Measurements from ENCODE around the gene COL8A2.

Gene COL8A2

DNA sequence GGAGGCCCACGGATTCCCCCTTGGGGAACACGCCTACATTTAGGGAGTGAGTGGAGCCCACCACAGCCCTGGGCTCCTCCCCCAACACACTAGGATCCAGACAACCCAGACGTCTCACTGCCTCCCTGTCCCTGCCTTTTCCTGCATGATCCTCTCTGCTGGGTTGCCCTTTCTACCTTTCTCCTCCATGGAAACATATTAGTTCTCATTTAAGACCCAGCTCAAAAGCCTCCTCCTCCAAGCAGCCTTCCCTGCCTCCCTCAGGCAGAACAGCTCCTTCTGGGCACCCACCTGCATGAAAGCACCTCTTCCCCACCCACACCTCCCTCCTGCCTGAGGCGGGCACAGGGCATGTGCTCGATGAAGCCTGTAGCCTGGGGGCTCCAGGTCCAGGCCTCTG, 10.7 kb downstream of the COL8A2 start:
- no peak for DNase-seq (ENCODE audit: low spot score)

DNA sequence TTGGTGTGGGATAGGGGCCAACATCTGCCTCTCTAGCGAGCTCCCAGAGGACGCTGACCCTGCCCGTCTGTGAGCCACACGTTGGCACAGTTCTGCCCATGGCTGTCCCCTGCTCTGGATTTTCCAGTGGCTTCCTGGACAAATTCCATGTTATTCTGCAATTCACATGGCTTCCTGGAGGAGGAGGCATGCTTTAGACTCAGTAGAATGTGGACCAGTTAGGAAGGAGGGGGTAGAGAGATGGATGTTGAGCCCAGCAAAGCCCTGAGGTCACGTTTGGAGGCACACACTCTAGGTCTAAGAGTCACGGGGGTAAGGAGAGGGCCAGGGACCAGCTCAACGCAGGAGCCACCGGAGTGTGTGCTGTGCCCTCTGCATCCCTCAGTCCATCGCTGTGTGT, 12.2 kb downstream of the COL8A2 start:
- no peak for DNase-seq (ENCODE audit: low spot score)

- no peak for DNase-seq (ENCODE audit: low spot score)
Measured at GRCh38 chr1:36111151-36111550, 13.9 kb downstream of the COL8A2 start.

DNA sequence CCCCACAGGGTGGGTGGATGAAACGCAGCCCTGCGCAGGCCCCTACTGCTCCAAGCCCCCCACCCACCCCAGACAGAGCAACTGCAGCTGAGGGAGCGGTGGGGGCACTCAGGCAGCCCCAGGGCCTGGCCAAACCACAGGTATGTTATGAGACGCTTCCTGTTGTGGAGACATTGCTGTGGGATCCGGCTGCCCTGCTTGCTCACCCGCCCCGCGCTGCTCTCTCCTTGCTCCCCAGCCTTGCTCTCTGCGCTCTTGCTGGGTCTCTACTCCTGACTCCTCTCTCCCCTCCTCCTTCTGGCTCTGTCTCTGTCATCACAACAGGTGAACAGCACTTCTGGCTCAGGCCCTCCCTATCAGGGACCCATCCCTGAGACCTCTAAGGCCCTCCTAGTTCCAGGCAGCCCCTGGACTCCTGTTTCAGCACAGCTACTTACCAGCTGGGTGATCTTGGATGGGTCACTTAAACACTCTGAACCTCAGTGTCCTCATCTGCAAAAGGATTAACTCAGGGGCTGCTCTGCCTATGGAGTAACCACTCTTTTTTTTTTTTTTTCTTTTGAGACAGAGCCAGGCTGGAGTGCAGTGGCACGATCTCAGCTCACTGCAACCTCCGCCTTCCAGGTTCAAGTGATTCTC, 15.9 kb downstream of the COL8A2 start:
- DNase-seq (ENCODE audit: low spot score) = no peak

DNA sequence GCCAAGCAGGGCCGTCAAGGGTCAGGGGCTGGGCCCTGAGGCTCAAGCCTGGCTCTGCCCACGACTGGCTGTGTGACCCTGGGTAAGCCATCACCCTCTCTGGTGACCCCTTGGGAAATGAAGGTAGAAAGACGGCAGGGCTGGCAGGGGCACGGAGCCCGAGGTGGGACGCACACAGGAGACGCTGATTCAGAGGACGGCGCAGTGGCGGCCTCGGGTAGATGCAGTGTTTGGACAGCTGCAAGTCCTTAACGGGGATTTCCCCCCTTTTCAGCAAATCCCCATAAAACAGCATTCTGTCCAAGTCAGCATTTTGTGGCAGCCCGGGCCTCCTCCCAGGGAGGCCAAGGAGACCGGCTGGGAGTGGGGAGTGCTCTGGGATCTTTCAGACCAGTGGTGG, 16.7 kb downstream of the COL8A2 start:
- no peak for DNase-seq (ENCODE audit: low spot score)

DNA sequence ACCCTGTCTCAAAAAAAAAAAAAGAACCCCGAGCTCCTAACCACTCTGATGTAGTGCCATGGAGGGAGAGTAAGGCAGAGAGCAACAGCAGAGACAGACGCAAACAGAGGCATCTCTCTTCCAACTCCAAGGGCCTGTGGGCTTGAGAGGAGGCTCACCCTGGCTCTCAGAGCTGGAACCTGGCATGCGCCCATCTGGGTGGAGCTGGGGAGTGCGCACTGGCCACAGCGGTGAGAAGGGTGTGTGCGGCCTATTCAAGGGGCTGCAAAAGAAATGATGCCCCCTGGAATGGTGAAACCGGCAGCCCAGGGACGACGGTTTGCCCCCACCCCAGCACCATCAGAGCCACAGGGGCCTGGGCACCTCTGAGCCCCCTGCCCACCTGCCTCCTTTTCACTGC, 17.6 kb downstream of the COL8A2 start:
- DNase-seq (ENCODE audit: low spot score) = no peak

DNA sequence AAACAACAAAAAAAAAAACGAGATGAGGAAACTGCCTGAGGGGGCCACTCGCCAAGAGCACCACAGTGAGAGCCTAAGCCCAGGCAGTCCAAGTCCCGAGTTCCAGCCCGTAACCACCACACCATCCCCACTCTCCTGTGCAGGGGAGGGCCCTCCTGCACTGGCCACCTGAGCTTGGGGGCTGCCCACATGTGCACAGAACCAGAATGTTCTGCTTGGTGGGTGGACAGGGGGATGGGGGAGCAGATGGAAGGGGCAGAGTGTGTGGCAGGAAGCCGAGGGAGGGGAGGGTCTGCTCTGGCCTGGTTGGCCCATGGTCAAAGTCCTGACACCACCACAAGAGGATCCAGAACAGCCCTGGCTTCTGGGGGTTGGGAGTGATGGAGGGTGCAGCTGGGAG, 18.8 kb downstream of the COL8A2 start:
- DNase-seq (ENCODE audit: low spot score) = no peak

GRCh38 chr1:36101546-36101945, 23.5 kb downstream of the COL8A2 start:
- DNase-seq (ENCODE audit: low spot score) = no peak

GRCh38 chr1:36100376-36100775, 24.6 kb downstream of the COL8A2 start:
- DNase-seq (ENCODE audit: low spot score) = peak; percentile 7

DNA sequence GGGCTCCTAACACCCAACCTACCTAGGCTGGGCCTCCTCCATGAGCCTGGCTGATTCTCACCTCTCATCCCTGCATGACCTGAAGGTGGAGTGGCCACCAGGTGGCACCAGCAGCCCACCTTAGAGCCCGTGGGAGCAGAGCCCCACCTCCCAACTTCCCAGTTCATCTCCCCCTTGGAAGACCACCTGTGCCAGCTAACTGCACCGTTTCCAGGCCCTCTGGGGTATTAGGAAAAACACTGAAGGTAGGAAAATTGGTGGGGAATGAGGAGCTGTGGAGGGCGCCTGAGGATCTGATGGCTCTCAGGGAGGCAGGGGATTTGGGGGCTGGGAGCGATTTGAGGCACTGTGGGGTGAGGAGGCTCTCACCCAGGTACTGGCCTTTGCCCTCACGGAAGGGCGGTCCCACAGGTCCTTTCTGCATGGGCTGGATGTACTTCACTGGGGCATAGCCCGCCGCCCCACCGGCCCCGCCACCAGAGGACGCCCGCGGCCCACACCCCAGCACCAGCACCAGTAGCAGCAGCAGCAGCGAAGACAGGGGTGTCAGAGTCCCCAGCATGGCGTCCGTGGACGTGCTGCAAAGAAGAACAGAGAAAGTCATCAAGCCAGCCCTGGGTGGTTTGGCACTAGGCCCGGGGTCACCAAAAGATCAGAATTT, 25.2 kb downstream of the COL8A2 start:
- DNase-seq (ENCODE audit: low spot score) = peak; percentile 90

DNA sequence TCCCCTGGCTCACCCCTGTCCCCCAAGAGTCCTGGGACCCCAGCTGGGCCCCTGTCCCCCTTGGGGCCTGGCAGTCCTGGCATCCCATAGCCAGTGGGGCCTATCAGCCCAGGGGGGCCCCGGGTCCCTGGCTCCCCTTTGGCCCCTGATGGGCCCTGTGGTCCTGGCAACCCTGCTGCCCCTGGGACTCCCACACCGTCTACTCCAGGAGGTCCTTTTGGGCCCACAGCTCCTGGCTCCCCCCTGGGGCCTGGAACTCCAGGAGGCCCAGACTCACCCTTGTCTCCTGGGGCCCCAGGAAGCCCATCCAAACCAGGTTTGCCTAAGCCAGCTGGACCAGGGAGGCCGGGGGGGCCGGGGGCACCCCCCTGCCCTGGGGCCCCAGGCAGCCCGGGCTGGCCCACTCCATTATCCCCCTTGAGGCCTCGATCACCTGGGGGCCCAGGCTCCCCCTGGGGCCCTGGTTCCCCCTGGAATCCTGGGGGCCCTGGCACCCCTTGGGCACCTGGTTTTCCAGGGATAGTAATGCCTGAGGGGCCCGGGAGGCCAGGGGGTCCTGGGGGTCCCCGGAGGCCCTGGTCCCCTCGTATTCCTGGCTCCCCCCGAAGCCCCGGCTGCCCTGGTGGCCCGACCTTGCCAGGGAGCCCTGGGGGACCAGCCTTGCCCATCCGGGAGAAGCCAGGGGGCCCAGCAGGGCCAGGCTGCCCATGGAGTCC, 26.2 kb downstream of the COL8A2 start:
- DNase-seq (ENCODE audit: low spot score) = peak; percentile 6

- DNase-seq (ENCODE audit: low spot score) = peak; percentile 6
Measured at GRCh38 chr1:36097693-36098585, 27.1 kb downstream of the COL8A2 start.

DNA sequence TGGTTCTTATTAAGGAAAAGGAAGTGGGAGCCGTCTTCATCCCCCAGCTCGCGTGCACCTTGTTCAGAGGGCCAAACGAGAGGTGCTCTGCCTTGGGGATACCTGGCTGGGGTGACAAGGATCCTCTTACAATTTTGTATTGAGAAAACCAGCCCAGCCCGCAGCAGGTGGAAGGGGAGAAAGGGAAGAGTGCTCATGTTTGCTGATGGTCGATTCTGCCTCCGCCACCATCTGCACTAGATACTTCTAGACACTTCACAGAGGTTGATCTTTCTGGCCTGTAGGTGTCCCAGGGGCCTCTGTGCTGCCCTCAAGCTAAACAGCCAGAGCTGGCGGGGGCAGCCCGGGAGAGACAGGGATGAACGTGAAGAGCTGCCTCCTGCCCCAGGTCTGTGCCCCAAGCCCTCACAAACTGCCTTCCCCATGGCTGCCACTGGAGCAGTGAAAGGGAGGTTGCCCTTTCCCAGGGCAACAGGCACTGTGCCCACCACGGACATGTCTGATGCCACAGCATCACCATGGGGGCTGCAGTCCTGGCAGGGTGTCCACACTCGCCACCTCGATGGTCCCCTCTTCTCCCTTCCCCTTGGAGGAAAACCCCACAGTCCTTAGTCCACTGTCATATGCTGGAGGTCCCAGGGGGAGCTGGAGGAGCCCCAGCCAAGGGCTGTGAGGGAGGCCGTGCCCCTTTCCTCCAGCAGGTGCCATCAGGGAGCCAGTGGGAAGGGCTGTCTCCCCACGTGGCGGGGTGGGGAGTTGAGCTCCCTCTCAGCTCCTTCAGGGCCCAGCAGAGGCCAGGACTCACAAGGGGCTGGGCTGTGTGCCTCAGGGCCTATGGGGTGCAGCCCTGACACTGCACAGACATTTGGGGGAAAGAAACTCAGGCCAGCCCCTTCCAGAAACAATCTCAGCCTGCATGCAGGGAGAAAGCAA, 28.3 kb downstream of the COL8A2 start:
- peak; percentile 75 for DNase-seq (ENCODE audit: low spot score)

DNA sequence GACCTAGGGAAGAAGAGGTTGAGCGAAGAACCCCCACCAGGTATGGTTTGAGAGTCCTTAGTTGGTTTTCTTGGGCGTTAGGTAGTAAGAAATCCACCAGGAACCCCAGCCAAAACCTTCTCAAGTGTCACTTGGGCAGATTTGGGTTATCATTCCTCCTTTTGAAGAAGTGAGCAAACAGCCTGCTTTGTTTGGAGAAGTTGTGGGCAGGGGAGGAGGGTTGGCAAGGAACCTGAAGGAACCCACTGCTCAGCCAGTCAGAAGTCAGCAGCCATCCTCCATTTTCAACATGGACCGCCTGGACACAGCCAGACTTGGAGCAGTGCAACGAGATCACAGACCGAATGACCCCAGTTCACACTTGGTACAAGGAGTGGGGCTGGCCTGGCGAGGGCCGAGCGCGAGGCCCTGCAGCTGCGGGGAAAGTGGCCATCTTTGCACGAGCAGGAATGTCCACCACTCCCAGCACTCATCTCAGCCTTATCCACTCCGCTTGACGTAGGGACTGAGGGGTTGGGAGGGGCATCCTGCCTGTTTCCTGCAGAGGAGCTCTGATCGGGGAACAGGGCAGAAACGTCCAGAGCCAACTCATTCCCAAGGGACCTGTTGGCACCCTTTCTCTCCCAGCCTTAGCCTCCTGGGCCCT, 29.1 kb downstream of the COL8A2 start:
- no peak for DNase-seq (ENCODE audit: low spot score)

- DNase-seq (ENCODE audit: low spot score) = no peak
Measured at GRCh38 chr1:36094621-36095061, 30.4 kb downstream of the COL8A2 start.

DNA sequence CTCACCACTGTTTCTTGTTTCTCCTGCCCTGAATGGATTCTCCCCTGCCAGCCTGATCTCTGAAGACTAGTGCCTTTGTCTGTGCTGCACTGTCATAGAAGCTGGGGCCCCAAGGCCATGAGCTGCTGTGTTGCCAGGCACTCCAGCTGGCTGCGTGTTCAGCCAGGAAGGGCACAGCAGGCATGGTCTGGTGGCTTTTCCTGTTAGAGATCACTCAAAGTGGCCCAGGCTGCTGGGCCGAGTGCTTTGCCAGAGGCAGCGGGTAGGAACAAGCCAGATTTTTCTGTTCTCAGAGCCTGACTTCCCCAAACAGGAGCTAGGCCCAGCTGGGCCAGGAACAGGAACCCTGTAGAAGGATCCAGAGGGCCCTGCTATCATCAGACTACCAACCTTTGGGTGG, 31.1 kb downstream of the COL8A2 start:
- no peak for DNase-seq (ENCODE audit: low spot score)

DNA sequence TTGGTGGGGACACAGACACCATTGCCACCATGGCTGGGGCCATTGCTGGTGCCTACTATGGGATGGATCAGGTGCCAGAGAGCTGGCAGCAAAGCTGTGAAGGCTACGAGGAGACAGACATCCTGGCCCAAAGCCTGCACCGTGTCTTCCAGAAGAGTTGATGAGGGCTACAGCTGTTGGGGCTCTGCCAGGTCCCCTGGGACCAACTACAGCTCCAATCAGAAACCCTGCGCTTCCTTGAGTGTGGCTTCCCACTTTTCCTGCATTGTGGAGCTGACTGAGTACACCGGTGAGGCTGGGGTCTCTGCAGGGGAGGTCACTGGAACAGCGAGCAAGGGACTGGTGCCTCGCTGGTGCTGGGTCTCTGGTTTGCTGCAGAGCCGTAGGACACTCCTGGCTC, 31.8 kb downstream of the COL8A2 start:
- no peak for DNase-seq (ENCODE audit: low spot score)

DNA sequence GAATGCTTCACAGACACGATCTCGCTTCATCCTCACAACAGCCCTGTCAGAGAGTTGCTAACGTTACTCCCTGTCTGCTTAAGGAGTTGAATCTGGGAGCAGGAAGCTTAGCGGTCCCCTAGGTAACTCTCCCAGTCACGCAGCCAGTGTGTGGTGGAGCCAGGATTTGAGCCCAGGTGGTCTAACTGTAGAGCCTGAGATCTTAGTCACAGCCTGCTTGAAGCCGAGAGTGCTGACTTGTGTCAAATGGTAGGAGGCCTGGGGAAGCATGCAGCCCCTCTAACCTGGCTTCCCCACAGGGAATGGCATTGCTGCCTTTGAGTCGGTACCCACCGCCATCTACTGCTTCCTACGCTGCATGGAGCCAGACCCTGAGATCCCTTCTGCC, 32.2 kb downstream of the COL8A2 start:
- no peak for DNase-seq (ENCODE audit: low spot score)

DNA sequence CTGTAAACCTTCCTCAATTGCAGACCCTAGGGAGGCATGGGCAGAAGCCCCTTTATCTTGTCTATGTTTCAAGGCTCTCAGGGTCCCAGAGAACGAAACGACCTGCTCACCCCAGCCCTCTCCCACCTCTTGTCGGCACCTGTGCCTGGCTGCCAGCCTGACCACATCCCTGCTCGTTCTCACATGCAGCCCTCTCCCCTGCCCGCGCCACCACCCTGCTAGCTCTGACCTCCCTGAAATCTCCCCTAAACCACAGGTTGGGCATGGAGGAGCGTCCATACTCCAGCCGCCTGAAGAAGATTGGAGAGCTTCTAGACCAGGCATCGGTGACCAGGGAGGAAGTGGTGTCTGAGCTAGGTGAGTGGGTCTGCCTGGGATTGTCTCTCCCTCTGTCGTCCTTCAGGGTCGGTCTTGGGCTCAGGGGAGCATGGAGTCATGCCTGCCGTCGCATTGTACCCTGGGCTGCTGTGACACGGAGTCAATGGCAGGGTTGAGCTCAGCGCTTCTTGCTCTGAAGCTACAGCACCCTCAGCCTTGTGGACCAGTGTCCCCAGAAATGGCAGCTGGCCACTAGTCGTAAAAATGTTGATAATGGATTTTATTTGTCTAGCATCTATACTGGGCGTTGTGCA, 32.7 kb downstream of the COL8A2 start:
- DNase-seq (ENCODE audit: low spot score) = no peak

DNA sequence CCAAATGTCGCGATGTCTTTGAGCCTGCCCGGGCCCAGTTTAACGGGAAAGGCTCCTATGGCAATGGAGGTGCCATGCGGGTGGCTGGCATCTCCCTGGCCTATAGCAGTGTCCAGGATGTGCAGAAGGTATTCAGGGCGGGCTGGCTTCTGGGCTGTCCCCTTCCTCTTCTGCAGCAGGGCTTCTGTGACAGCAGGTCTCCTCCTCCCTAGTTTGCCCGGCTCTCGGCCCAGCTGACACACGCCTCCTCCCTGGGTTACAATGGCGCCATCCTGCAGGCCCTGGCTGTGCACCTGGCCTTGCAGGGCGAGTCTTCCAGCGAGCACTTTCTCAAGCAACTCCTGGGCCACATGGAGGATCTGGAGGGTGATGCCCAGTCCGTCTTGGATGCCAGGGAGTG, 33.3 kb downstream of the COL8A2 start:
- no peak for DNase-seq (ENCODE audit: low spot score)
